ENCODE results near the gene KDM3B.

Gene KDM3B

GRCh38 chr5:138354387-138354786 lies 1.9 kb downstream of the KDM3B start:
- peak overlapping the region; percentile 60 for H3K27ac ChIP-seq (ENCODE audit: poor library complexity, severe bottlenecking)
- no peak for ATAC-seq (ENCODE audit: low read depth)
- H3K9me3 ChIP-seq (ENCODE audit: severe bottlenecking): peaks cover 3% of the 10 kb centered on the region
- no peaks in the 10 kb centered on the region for H3K27me3 ChIP-seq (ENCODE audit: insufficient read depth, poor library complexity, severe bottlenecking)
- no peak for DNase-seq (ENCODE audit: low spot score)
- H3K4me3 ChIP-seq (ENCODE audit: severe bottlenecking): peak overlapping the region; percentile 79
- no peak for TF ChIP-seq CTCF (IDR thresholded peaks at IDR 0.05; ENCODE audit: poor library complexity, severe bottlenecking)
- 0 out of 2 replicates have a peak, but pooled peaks cover 3% of the 10 kb centered on the region for H3K36me3 ChIP-seq (ENCODE audit: low read depth)
- peaks cover 16% of the 10 kb centered on the region for H3K4me1 ChIP-seq (ENCODE audit: insufficient read depth, poor library complexity, severe bottlenecking)

GRCh38 chr5:138354926-138355378 lies 2.5 kb downstream of the KDM3B start:
- 0 out of 2 replicates have a peak, but pooled peaks cover 3% of the 10 kb centered on the region for H3K36me3 ChIP-seq (ENCODE audit: low read depth)
- peak overlapping the region; percentile 79 for H3K4me3 ChIP-seq (ENCODE audit: severe bottlenecking)
- DNase-seq (ENCODE audit: low spot score) (no peak), ATAC-seq (ENCODE audit: low read depth) (peak; percentile 68)
- no peaks in the 10 kb centered on the region for H3K27me3 ChIP-seq (ENCODE audit: insufficient read depth, poor library complexity, severe bottlenecking)
- H3K9me3 ChIP-seq (ENCODE audit: severe bottlenecking): peaks cover 3% of the 10 kb centered on the region
- peak; percentile 39 for TF ChIP-seq CTCF (IDR thresholded peaks at IDR 0.05; ENCODE audit: poor library complexity, severe bottlenecking)
- H3K27ac ChIP-seq (ENCODE audit: poor library complexity, severe bottlenecking): no peak overlapping the region
- H3K4me1 ChIP-seq (ENCODE audit: insufficient read depth, poor library complexity, severe bottlenecking): peaks cover 16% of the 10 kb centered on the region

- DNase-seq (ENCODE audit: low spot score): no peak
- Histone ChIP-seq H3K27ac (ENCODE audit: poor library complexity, severe bottlenecking) (no peak overlapping the region), H3K27me3 (ENCODE audit: insufficient read depth, poor library complexity, severe bottlenecking) (no peaks in the 10 kb centered on the region), H3K9me3 (ENCODE audit: severe bottlenecking) (no peaks in the 10 kb centered on the region), H3K4me3 (ENCODE audit: severe bottlenecking) (no peak overlapping the region), H3K4me1 (ENCODE audit: insufficient read depth, poor library complexity, severe bottlenecking) (peaks cover 9% of the 10 kb centered on the region), H3K36me3 (ENCODE audit: low read depth) (0 out of 2 replicates have a peak, but pooled peaks cover 3% of the 10 kb centered on the region)
- no peak for ATAC-seq (ENCODE audit: low read depth)
- no peak for TF ChIP-seq CTCF (IDR thresholded peaks at IDR 0.05; ENCODE audit: poor library complexity, severe bottlenecking)
Measured at GRCh38 chr5:138359621-138360020, 7.1 kb downstream of the KDM3B start.

- ATAC-seq (ENCODE audit: low read depth) (no peak), DNase-seq (ENCODE audit: low spot score) (no peak)
- Histone ChIP-seq H3K36me3 (ENCODE audit: low read depth) (no peaks in the 10 kb centered on the region), H3K4me3 (ENCODE audit: severe bottlenecking) (no peak overlapping the region), H3K9me3 (ENCODE audit: severe bottlenecking) (no peaks in the 10 kb centered on the region), H3K4me1 (ENCODE audit: insufficient read depth, poor library complexity, severe bottlenecking) (no peaks in the 10 kb centered on the region), H3K27me3 (ENCODE audit: insufficient read depth, poor library complexity, severe bottlenecking) (no peaks in the 10 kb centered on the region), H3K27ac (ENCODE audit: poor library complexity, severe bottlenecking) (no peak overlapping the region)
- no peak for TF ChIP-seq CTCF (IDR thresholded peaks at IDR 0.05; ENCODE audit: poor library complexity, severe bottlenecking)
Measured at GRCh38 chr5:138360941-138361452, 8.5 kb downstream of the KDM3B start.

- Histone ChIP-seq H3K27ac (ENCODE audit: poor library complexity, severe bottlenecking) (no peak overlapping the region), H3K27me3 (ENCODE audit: insufficient read depth, poor library complexity, severe bottlenecking) (no peaks in the 10 kb centered on the region), H3K4me1 (ENCODE audit: insufficient read depth, poor library complexity, severe bottlenecking) (no peaks in the 10 kb centered on the region), H3K36me3 (ENCODE audit: low read depth) (no peaks in the 10 kb centered on the region), H3K4me3 (ENCODE audit: severe bottlenecking) (no peak overlapping the region), H3K9me3 (ENCODE audit: severe bottlenecking) (no peaks in the 10 kb centered on the region)
- DNase-seq (ENCODE audit: low spot score) (no peak), ATAC-seq (ENCODE audit: low read depth) (no peak)
- no peak for TF ChIP-seq CTCF (IDR thresholded peaks at IDR 0.05; ENCODE audit: poor library complexity, severe bottlenecking)
Measured at GRCh38 chr5:138364576-138364975, 12.1 kb downstream of the KDM3B start.
